ENCODE data around the gene LTBP3.

The LTBP3 gene

DNA sequence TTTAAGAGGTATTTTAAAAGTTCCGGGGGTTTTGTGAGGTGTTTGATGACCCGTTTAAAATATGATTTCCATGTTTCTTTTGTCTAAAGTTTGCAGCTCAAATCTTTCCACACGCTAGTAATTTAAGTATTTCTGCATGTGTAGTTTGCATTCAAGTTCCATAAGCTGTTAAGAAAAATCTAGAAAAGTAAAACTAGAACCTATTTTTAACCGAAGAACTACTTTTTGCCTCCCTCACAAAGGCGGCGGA, 59.5 kb downstream of the LTBP3 start:
- DNase-seq (ENCODE audit: low read depth in 1 of 2, low spot score in 1 of 2): no peak

- DNase-seq (ENCODE audit: low read depth in 1 of 2, low spot score in 1 of 2): peak in 1 of 2 donors; percentile 42
Measured at GRCh38 chr11:65498042-65498726, 60.0 kb downstream of the LTBP3 start.

DNA sequence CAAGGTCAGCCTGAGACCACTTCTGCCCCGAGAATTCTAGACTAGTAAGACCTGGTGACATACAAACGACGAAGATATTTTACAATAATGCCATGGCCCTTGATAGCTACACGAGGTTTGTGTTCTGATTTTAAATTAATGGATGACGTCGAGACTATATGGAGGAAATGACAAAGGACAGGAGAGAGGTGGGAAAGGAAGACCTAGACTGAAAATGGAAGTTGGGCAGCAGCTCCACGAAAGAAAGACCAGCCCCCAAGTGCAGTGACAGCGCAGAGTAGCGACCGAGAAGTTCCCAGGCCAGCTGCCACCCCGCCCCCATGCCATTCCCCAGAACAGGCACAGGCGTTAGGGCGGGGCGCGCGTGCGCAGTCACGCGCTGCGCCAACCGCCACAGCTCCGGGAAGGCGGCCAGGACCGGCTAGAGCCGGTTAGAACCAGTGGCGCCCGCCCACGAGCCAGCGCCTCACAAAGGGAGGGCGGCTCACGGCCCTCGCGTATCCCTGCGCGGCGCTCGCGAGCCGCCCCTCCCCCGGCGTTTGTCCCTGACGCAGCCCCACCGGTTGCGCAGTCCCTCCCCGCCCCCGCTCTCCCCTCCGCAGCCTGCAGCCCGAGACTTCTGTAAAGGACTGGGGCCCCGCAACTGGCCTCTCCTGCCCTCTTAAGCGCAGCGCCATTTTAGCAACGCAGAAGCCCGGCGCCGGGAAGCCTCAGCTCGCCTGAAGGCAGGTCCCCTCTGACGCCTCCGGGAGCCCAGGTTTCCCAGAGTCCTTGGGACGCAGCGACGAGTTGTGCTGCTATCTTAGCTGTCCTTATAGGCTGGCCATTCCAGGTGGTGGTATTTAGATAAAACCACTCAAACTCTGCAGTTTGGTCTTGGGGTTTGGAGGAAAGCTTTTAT, 60.8 kb downstream of the LTBP3 start:
- DNase-seq (ENCODE audit: low read depth in 1 of 2, low spot score in 1 of 2): peak; percentile 98 to 99

DNA sequence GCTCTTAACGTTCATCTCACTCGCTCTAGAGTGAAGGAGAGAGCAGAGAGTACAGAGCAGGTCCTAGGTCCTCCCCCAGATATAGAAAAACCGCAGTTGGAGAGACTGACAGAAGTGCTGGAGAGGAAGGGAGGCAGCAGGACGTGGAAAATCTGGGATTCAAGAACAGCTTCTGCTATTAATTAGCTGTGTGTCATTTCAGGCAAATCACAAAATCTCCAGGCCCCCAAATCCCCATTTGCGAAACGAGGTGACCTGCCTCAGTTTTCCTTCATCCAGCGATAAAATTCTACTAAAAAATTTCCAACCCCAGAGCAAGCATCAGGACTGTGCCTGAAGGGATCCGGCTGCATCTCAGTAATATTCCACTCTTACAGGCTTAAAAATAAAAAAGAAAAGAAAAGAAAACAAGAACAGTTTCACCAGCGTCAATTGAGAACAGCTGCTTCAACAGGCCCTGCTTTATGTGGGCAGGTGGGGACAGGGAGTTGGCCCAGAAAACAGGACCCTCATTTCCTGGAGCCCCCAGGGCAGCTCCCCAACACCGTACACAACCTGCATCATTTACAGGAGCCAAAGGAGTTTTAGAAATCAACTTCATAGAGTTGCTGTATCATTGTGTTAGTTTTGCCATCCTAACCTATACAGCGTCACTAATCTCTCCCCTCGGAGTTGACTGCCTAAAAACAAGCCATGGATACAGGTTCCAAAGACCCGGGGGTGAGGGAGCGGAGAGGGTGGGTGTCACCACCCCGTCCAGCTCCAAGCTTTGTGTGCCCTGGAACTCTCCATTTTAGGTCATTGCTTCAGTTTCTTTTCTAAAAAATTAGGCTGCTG, 61.6 kb downstream of the LTBP3 start:
- DNase-seq (ENCODE audit: low read depth in 1 of 2, low spot score in 1 of 2): no peak

- no peak for DNase-seq (ENCODE audit: low read depth in 1 of 2, low spot score in 1 of 2)
Measured at GRCh38 chr11:65493367-65494176, 64.6 kb downstream of the LTBP3 start.

- no peak for DNase-seq (ENCODE audit: low read depth in 1 of 2, low spot score in 1 of 2)
Measured at GRCh38 chr11:65492637-65493366, 65.4 kb downstream of the LTBP3 start.

- DNase-seq (ENCODE audit: low read depth in 1 of 2, low spot score in 1 of 2): no peak
Measured at GRCh38 chr11:65492387-65492636, 65.8 kb downstream of the LTBP3 start.

DNA sequence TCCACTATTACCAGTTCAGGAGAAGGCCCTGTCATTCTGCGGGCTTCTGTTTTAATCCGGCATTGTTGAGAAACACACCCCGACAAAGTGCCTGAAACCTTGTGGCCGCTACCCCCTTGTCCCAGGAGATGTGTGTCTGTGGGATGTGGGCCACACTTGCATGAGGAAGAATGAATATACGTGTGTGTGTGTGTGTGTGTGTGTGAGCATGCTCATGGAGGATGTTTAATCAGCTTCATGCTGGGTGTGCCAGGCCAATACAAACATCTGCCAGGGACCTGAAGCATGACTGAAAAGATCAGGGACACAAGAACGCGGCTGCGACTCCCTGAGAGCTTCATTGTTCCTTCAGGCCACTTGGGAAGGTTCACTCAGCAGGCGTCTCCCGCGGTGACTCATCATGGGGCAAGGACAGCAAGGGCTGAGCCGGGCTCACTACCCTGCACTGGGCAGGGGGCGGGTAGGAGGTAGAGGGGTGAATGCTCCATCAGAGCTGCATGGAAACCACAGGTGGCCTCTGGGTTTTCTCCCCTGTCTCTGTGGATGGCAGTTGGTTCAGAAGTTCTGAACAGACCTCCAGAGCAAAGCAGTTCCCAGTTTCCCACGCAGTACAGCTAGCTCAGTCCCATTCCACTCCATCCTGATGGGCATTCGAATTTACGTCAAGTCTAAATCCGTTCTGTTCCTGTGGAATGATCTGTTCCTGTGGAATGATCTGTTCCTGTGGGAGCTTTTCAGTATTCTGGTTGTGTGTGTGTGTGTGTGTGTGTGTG, 66.4 kb downstream of the LTBP3 start:
- no peak for DNase-seq (ENCODE audit: low read depth in 1 of 2, low spot score in 1 of 2)

DNA sequence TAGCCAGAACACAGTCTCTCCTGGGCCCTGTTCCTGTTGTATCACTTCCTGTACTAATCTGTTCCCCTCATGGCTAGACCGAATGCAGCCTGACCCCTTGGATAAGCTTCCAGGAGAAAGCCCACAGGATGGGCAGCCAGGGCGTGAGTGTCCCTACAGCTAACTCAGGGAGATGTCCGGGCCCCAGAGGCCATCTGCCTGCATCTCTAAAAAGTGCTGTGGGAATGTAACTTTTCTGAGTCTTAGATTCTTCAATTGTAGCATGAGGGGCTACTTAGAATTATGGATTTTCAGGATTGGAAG, 67.0 kb downstream of the LTBP3 start:
- no peak for DNase-seq (ENCODE audit: low read depth in 1 of 2, low spot score in 1 of 2)

DNA sequence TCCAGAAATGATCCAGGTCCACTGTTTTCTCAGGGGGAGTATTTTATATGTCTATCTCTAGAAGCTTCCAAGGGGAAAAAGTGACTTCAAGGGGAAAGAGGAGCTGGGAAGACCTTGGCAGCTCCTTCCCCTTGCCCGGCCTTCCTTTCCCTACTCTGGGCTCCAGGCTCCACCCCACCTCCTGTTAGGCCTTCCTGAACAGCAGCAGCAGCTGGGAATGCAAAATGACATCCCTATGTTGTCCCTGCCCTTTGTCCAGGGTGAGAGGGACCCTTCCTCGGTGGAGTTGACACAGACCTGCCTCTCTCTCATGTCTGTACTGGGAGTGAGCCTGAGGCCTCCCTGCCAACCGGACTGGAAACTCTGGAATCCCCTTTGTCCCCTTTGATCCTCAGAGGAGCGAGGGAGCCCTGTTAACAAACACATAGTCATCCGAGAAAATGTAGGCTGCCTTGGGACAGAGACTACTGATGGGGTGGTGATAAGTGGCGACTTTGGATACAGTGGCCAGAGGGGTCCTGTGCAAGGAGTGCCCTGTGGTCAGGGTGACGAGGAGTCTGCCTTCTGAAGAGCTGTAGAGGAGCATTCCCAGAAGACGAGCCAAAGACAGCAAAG, 68.3 kb downstream of the LTBP3 start:
- DNase-seq (ENCODE audit: low read depth in 1 of 2, low spot score in 1 of 2): no peak

DNA sequence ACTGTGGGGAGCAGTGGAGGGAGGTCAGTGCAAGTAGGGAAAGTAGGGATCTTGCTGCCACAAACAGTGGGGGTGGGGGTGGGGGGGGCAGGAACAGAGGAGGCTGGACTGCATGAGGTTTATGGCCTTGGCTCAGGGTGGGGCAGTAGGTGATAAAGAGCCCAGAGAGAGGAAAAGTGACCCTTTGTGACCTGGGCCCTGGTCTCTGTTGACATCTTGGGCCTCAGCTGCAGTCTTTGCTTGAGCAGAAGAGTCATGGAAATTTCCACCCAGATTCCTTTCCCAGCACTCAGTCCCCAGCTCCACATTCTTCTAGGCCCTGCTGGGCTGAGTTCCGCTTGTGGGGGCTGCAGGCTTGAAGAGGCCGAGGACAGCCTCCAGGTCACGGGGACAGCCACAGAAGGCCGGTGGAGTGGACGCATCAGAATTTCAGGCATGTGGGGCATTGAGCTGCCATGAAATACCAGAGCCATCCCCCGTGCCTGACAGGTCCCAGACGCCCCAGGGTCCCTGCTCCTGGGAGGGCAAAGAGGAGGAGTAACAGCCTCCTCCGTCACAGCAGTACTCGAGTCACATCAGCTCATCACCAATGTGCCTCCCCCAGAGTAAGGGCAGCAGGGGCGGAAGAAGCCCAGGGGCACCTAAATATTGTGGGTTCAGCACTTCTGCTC, 69.0 kb downstream of the LTBP3 start:
- DNase-seq (ENCODE audit: low read depth in 1 of 2, low spot score in 1 of 2): no peak
